MM.1S (cell line): ENCODE results near the gene TENM4.

Experiments
- DNase-seq: peaks from one replicate; pipeline ENCODE4 v3.0.0-alpha.2; 2015
- H2AFZ ChIP-seq: fragments of 300-600 bp; sonication (generic); 2 replicates; pipeline ENCODE4 v1.6.0; 2016; ENCODE audit warnings: antibody characterized with exemption, low read length
- H3F3A ChIP-seq: fragments of 300-600 bp; sonication (generic); 2 replicates; pipeline ENCODE4 v1.6.1; 2016; ENCODE audit warnings: mild to moderate bottlenecking, antibody characterized with exemption, low read length, moderate library complexity, mixed read lengths; ENCODE audit not compliant: insufficient read depth
- H3K27ac ChIP-seq: fragments of 300-600 bp; sonication (generic); 2 replicates; pipeline ENCODE4 v1.5.1; 2016; ENCODE audit warnings: mild to moderate bottlenecking, low read length
- H3K27me3 ChIP-seq: fragments of 300-600 bp; sonication (generic); replicated peaks from 2 replicates; pipeline ENCODE4 v1.6.0; 2016; ENCODE audit warnings: low read length; ENCODE audit not compliant: insufficient read depth
- H3K36me3 ChIP-seq: fragments of 300-600 bp; sonication (generic); replicated peaks from 2 replicates; pipeline ENCODE4 v1.6.1; 2016; ENCODE audit warnings: mild to moderate bottlenecking, low read length, mixed read lengths; ENCODE audit not compliant: insufficient read depth
- H3K4me1 ChIP-seq: fragments of 300-600 bp; sonication (generic); 2 replicates; pipeline ENCODE4 v1.6.1; 2016; ENCODE audit warnings: low read length, mixed read lengths
- H3K4me2 ChIP-seq: fragments of 300-600 bp; sonication (generic); 2 replicates; pipeline ENCODE4 v1.6.0; 2016; ENCODE audit warnings: low read depth, low read length
- H3K4me3 ChIP-seq: fragments of 300-600 bp; sonication (generic); 2 replicates; pipeline ENCODE4 v1.5.1; 2016; ENCODE audit warnings: low read length, mixed read lengths
- H3K79me2 ChIP-seq: fragments of 300-600 bp; sonication (generic); 2 replicates; pipeline ENCODE4 v1.6.1; 2016; ENCODE audit warnings: mixed run types, low read length, mixed read lengths
- H3K9ac ChIP-seq: fragments of 300-600 bp; sonication (generic); 2 replicates; pipeline ENCODE4 v1.6.1; 2016; ENCODE audit warnings: low read length, mixed read lengths
- H3K9me2 ChIP-seq: fragments of 300-600 bp; sonication (generic); replicated peaks from 2 replicates; pipeline ENCODE4 v1.6.1; 2016; ENCODE audit warnings: mild to moderate bottlenecking, low read length, mixed read lengths; ENCODE audit not compliant: insufficient read depth
- H3K9me3 ChIP-seq: fragments of 300-600 bp; sonication (generic); replicated peaks from 2 replicates; pipeline ENCODE4 v1.6.1; 2016; ENCODE audit warnings: mild to moderate bottlenecking, low read length, mixed read lengths; ENCODE audit not compliant: insufficient read depth
- H4K20me1 ChIP-seq: fragments of 300-600 bp; sonication (generic); 2 replicates; pipeline ENCODE4 v1.6.1; 2016; ENCODE audit warnings: mild to moderate bottlenecking, low read length, moderate library complexity, mixed read lengths; ENCODE audit not compliant: insufficient read depth
- EZH2 ChIP-seq: fragments of 300-600 bp; sonication (generic); optimal IDR thresholded peaks from 2 replicates; pipeline ENCODE3; 2017; ENCODE audit warnings: low read depth, mild to moderate bottlenecking, antibody characterized with exemption, low read length, mixed read lengths
- EZH2phosphoT487 ChIP-seq: fragments of 300-600 bp; sonication (generic); IDR thresholded peaks from 2 replicates; pipeline ENCODE4 v1.6.1; 2018; ENCODE audit warnings: antibody characterized with exemption, low read length
- TF ChIP-seq, protein P1 (sequence below): fragments of 300-600 bp; sonication (generic); IDR thresholded peaks from 2 replicates; pipeline ENCODE4 v1.5.1; 2016; ENCODE audit warnings: antibody characterized with exemption, low read length, mixed read lengths

The TENM4 gene

GRCh38 chr11:78786746-78787145 lies 654.1 kb downstream of the TENM4 start:
- Histone ChIP-seq H2AFZ (no peak overlapping the region), H3K27me3 (no peaks in the 10 kb centered on the region), H3F3A (no peaks in the 10 kb centered on the region), H4K20me1 (no peaks in the 10 kb centered on the region), H3K27ac (no peak overlapping the region), H3K4me2 (no peak overlapping the region), H3K9me3 (no peaks in the 10 kb centered on the region), H3K4me1 (no peaks in the 10 kb centered on the region), H3K4me3 (no peak overlapping the region), H3K79me2 (no peaks in the 10 kb centered on the region), H3K9me2 (no peaks in the 10 kb centered on the region), H3K36me3 (no peaks in the 10 kb centered on the region), H3K9ac (no peak overlapping the region)
- no peak for DNase-seq
- TF ChIP-seq, protein P1, sequence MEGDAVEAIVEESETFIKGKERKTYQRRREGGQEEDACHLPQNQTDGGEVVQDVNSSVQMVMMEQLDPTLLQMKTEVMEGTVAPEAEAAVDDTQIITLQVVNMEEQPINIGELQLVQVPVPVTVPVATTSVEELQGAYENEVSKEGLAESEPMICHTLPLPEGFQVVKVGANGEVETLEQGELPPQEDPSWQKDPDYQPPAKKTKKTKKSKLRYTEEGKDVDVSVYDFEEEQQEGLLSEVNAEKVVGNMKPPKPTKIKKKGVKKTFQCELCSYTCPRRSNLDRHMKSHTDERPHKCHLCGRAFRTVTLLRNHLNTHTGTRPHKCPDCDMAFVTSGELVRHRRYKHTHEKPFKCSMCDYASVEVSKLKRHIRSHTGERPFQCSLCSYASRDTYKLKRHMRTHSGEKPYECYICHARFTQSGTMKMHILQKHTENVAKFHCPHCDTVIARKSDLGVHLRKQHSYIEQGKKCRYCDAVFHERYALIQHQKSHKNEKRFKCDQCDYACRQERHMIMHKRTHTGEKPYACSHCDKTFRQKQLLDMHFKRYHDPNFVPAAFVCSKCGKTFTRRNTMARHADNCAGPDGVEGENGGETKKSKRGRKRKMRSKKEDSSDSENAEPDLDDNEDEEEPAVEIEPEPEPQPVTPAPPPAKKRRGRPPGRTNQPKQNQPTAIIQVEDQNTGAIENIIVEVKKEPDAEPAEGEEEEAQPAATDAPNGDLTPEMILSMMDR: no peak
- no peak for TF ChIP-seq EZH2phosphoT487
- no peak for TF ChIP-seq EZH2

DNA sequence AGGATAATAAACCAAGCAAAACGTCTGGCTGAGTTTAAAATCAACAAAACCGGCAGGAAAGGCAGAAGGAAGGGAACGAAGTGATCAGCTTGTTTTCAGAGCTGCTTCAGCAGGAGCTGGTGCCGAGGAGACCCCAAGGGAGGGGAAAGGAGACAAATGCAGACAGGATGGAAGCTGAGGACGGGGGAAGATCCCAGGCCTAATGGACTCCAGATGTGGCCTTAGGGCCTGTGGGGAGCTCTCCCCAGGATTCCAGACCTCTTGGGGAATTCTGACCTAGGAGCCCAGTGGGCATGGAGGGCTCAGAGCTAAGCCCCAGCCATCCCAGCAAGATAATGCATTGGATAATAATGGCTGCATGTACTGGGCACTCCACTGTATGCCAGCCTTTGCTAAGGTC lies 654.7 kb downstream of the TENM4 start:
- H3F3A ChIP-seq: no peaks in the 10 kb centered on the region
- no peaks in the 10 kb centered on the region for H3K27me3 ChIP-seq
- no peaks in the 10 kb centered on the region for H4K20me1 ChIP-seq
- no peak overlapping the region for H2AFZ ChIP-seq
- H3K4me3 ChIP-seq: no peak overlapping the region
- TF ChIP-seq EZH2phosphoT487 (no peak), EZH2 (no peak)
- TF ChIP-seq, protein P1: no peak
- no peaks in the 10 kb centered on the region for H3K79me2 ChIP-seq
- H3K9me2 ChIP-seq: no peaks in the 10 kb centered on the region
- no peaks in the 10 kb centered on the region for H3K9me3 ChIP-seq
- no peak for DNase-seq
- H3K27ac ChIP-seq: no peak overlapping the region
- no peaks in the 10 kb centered on the region for H3K36me3 ChIP-seq
- no peaks in the 10 kb centered on the region for H3K4me1 ChIP-seq
- no peak overlapping the region for H3K4me2 ChIP-seq
- H3K9ac ChIP-seq: no peak overlapping the region

GRCh38 chr11:78784321-78785061 lies 656.3 kb downstream of the TENM4 start:
- no peak overlapping the region for H3K27ac ChIP-seq
- DNase-seq: no peak
- TF ChIP-seq EZH2phosphoT487: no peak
- no peak for TF ChIP-seq EZH2
- TF ChIP-seq, protein P1: no peak

More at GRCh38 chr11:78784321-78785061, 656.3 kb downstream of the TENM4 start:
- no peak overlapping the region for H3K4me3 ChIP-seq
- H3K9ac ChIP-seq: no peak overlapping the region
- H2AFZ ChIP-seq: no peak overlapping the region
- no peaks in the 10 kb centered on the region for H4K20me1 ChIP-seq
- no peak overlapping the region for H3K4me2 ChIP-seq
- H3K9me2 ChIP-seq: no peaks in the 10 kb centered on the region
- no peaks in the 10 kb centered on the region for H3K4me1 ChIP-seq
- no peaks in the 10 kb centered on the region for H3K27me3 ChIP-seq
- H3K79me2 ChIP-seq: no peaks in the 10 kb centered on the region
- H3K36me3 ChIP-seq: no peaks in the 10 kb centered on the region
- no peaks in the 10 kb centered on the region for H3K9me3 ChIP-seq
- no peaks in the 10 kb centered on the region for H3F3A ChIP-seq
